OCI-LY3 (cell line): ENCODE results near the gene SLC26A9.

Experiments used
- H2AFZ ChIP-seq: fragments of 200-600, 300-600 bp; shearing (Covaris generic); 2 replicates; pipeline ENCODE4 v1.6.0; 2014; ENCODE audit warnings: antibody characterized with exemption, low read depth, low read length
- H3K27ac ChIP-seq: fragments of 200-600, 300-600 bp; sonication (generic); 2 replicates; pipeline ENCODE4 v1.5.1; 2014; ENCODE audit warnings: mild to moderate bottlenecking, low read length, moderate library complexity, mixed read lengths
- H3K27me3 ChIP-seq: fragments of 200-600, 300-600 bp; sonication (generic); 2 replicates; pipeline ENCODE4 v1.6.1; 2014; ENCODE audit warnings: low read depth, low read length, mixed read lengths
- H3K36me3 ChIP-seq: fragments of 200-600, 300-600 bp; sonication (generic); replicated peaks from 2 replicates; pipeline ENCODE3; 2014; ENCODE audit warnings: low read depth, low read length, mixed read lengths
- H3K4me1 ChIP-seq: fragments of 300-600, 200-600 bp; sonication (generic); 2 replicates; pipeline ENCODE4 v1.6.1; 2014; ENCODE audit warnings: low read length, mixed read lengths
- H3K4me2 ChIP-seq: fragments of 200-600, 300-600 bp; sonication (generic); 2 replicates; pipeline ENCODE4 v1.6.1; 2014; ENCODE audit warnings: low read length, mixed read lengths
- H3K4me3 ChIP-seq: fragments of 300-600, 200-600 bp; sonication (generic); 2 replicates; pipeline ENCODE4 v1.5.1; 2014; ENCODE audit warnings: antibody characterized with exemption, mild to moderate bottlenecking, low read length, moderate library complexity
- H3K79me2 ChIP-seq: fragments of 300-600, 200-600 bp; shearing (Covaris generic); 2 replicates; pipeline ENCODE4 v1.6.1; 2014; ENCODE audit warnings: mild to moderate bottlenecking, low read length, mixed read lengths
- H3K9ac ChIP-seq: fragments of 300-600, 200-600 bp; shearing (Covaris generic); 2 replicates; pipeline ENCODE4 v1.6.0; 2014; ENCODE audit warnings: mild to moderate bottlenecking, low read length, moderate library complexity
- H3K9me3 ChIP-seq: fragments of 200-600, 300-600 bp; shearing (Covaris generic); 2 replicates; pipeline ENCODE4 v1.6.1; 2014; ENCODE audit warnings: low read length, mixed read lengths; ENCODE audit not compliant: insufficient read depth
- H4K20me1 ChIP-seq: fragments of 200-600, 300-600 bp; sonication (generic); 2 replicates; pipeline ENCODE4 v1.6.1; 2016; ENCODE audit warnings: low read length, mixed read lengths; ENCODE audit not compliant: insufficient read depth
- EZH2phosphoT487 ChIP-seq: fragments of 200-600 bp; shearing (Covaris generic); IDR thresholded peaks from 2 replicates; pipeline ENCODE4 v1.6.1; 2018; ENCODE audit warnings: antibody characterized with exemption, mixed run types, low read depth
- TF ChIP-seq, protein P1 (sequence below): fragments of 200-600, 300-600 bp; sonication (generic); IDR thresholded peaks from 2 replicates; pipeline ENCODE4 v1.5.1; 2014; ENCODE audit warnings: antibody characterized with exemption, low read length, low read depth

The SLC26A9 gene

DNA sequence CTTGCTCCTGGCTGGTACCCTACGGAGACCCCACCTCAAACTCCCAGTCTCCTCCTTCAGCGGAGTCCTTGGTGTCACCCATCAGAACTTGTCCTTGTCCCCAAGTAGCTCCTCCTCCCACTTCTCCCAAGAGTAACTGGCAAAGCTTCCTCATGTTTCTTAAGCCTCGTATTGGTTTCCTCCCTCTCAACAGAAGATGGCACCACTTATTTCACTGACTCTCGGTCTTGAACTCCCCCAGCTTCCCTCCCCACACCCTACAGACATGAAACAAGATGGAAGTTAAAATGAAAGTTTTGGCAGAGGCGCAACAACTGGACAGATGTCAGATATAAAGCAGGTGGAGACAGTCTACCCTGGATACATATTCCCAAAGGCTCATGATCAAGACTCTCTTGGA is 46.5 kb upstream of the SLC26A9 start:
- Histone ChIP-seq H4K20me1 (no peaks in the 10 kb centered on the region), H3K27me3 (no peaks in the 10 kb centered on the region), H3K4me1 (peaks cover 50% of the 10 kb centered on the region), H3K27ac (no peak overlapping the region), H3K4me2 (peak overlapping the region; percentile 13), H3K36me3 (no peaks in the 10 kb centered on the region), H3K4me3 (no peak overlapping the region), H3K9me3 (no peaks in the 10 kb centered on the region), H2AFZ (peak overlapping the region; percentile 26; the same call in 1 of the 2 replicates), H3K79me2 (peaks cover 14% of the 10 kb centered on the region), H3K9ac (peak overlapping the region; percentile 2; the same call in 1 of the 2 replicates)
- TF ChIP-seq, protein P1, sequence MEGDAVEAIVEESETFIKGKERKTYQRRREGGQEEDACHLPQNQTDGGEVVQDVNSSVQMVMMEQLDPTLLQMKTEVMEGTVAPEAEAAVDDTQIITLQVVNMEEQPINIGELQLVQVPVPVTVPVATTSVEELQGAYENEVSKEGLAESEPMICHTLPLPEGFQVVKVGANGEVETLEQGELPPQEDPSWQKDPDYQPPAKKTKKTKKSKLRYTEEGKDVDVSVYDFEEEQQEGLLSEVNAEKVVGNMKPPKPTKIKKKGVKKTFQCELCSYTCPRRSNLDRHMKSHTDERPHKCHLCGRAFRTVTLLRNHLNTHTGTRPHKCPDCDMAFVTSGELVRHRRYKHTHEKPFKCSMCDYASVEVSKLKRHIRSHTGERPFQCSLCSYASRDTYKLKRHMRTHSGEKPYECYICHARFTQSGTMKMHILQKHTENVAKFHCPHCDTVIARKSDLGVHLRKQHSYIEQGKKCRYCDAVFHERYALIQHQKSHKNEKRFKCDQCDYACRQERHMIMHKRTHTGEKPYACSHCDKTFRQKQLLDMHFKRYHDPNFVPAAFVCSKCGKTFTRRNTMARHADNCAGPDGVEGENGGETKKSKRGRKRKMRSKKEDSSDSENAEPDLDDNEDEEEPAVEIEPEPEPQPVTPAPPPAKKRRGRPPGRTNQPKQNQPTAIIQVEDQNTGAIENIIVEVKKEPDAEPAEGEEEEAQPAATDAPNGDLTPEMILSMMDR: peak; percentile 50
- TF ChIP-seq EZH2phosphoT487: no peak

DNA sequence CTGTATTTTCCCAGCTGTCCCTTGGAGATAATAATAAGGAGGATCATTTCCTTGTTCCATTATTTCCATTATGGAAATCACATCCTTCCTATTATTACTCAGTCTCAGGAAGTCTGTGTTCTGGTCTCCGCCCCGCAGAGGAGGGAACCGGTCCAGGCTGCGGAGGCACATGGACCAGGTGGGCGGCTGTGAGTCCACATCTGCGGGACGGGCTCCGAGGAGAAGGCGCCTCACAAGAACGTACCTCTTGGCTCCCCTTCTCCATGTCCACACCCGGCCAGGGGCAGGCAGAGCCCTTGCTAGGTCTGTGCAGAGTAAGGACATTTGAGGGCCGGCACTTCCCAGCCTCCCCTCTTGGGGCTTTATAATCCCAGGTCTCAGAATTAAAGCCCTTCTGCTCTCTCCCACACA is 45.3 kb upstream of the SLC26A9 start:
- Histone ChIP-seq H3K4me1 (peaks cover 62% of the 10 kb centered on the region), H3K4me2 (no peak overlapping the region), H3K27me3 (no peaks in the 10 kb centered on the region), H3K4me3 (no peak overlapping the region), H3K9ac (no peak overlapping the region), H2AFZ (no peak overlapping the region), H3K36me3 (no peaks in the 10 kb centered on the region), H4K20me1 (no peaks in the 10 kb centered on the region), H3K9me3 (no peaks in the 10 kb centered on the region), H3K27ac (no peak overlapping the region), H3K79me2 (peaks cover 25% of the 10 kb centered on the region)
- no peak for TF ChIP-seq EZH2phosphoT487
- TF ChIP-seq, protein P1: no peak

DNA sequence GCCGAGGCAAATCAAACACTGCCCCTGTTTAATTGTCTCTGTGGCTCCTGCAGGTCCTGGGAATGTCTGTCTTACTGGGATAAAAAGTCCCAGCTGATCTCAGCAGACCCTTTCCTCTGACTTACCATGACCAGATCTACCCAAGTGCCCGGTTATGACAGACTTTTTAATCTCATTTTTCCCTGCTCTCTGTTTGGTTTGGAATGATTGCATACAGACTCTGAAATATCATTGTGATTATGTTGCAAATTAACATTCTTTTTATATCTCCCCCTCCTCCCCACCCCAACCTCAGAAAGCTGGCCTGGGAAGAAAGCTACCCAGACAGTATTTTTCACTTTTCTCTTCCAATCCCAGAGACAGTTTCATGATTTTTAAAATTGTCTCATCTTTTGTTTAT is 43.6 kb upstream of the SLC26A9 start:
- no peaks in the 10 kb centered on the region for H3K9me3 ChIP-seq
- H3K36me3 ChIP-seq: no peaks in the 10 kb centered on the region
- TF ChIP-seq EZH2phosphoT487: no peak
- TF ChIP-seq, protein P1: no peak
- H3K9ac ChIP-seq: peak overlapping the region; percentile 2
- no peak overlapping the region for H2AFZ ChIP-seq
- H3K27ac ChIP-seq: 0 out of 2 replicates have a peak overlapping the region, but pooled peaks have one; percentile 20
- H3K4me2 ChIP-seq: peak overlapping the region; percentile 8; the same call in 1 of the 2 replicates
- H4K20me1 ChIP-seq: no peaks in the 10 kb centered on the region
- no peak overlapping the region for H3K4me3 ChIP-seq
- no peaks in the 10 kb centered on the region for H3K27me3 ChIP-seq
- H3K79me2 ChIP-seq: peaks cover 26% of the 10 kb centered on the region
- H3K4me1 ChIP-seq: peaks cover 66% of the 10 kb centered on the region

DNA sequence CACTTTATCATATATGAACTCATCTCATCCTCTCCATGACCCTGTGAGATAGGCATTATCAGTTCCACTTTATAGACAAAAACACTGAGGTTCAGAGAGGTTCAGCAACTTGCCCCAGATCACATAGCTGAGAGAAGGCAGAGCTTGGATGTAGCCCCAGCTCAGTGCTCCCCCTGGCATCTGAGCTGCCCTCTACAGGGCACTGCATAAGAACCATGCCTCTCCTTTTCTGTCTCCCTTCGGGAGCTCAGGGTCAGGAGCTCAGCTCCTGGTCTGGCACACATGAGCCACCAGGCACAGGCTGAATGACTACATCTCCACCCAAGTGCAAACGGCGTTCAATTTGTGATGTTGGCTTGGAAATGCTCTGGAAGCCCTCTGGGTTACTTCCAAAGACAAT is 43.0 kb upstream of the SLC26A9 start:
- H3K9ac ChIP-seq: peak overlapping the region; percentile 6; the same call in 1 of the 2 replicates
- peaks cover 26% of the 10 kb centered on the region for H3K79me2 ChIP-seq
- no peak for TF ChIP-seq EZH2phosphoT487
- TF ChIP-seq, protein P1: peak; percentile 56
- H3K9me3 ChIP-seq: no peaks in the 10 kb centered on the region
- peaks cover 64% of the 10 kb centered on the region for H3K4me1 ChIP-seq
- H3K27ac ChIP-seq: peak overlapping the region; percentile 20
- 0 out of 2 replicates have a peak overlapping the region, but pooled peaks have one; percentile 8 for H3K4me2 ChIP-seq
- H3K4me3 ChIP-seq: no peak overlapping the region
- H3K27me3 ChIP-seq: no peaks in the 10 kb centered on the region
- no peaks in the 10 kb centered on the region for H3K36me3 ChIP-seq
- no peak overlapping the region for H2AFZ ChIP-seq
- no peaks in the 10 kb centered on the region for H4K20me1 ChIP-seq
